Measurements from ENCODE around the gene TBC1D21.

- TF ChIP-seq RFX5 (IDR thresholded peaks at IDR 0.05; ENCODE audit: borderline replicate concordance, low read depth, low read length) (no peak), TEAD4 (IDR thresholded peaks at IDR 0.05; ENCODE audit: low read depth, low read length) (no peak), POLR2A (IDR thresholded peaks at IDR 0.05; ENCODE audit: control extremely low read depth in 1 of 2, low read depth in 2 of 2, low read length in 2 of 2) (no peak), KDM1A (IDR thresholded peaks at IDR 0.05; ENCODE audit: borderline replicate concordance, low read length) (no peak), POLR2AphosphoS5 (IDR thresholded peaks at IDR 0.05; ENCODE audit: low read depth, low read length) (no peak), SRF (IDR thresholded peaks at IDR 0.05; ENCODE audit: low read depth, low read length) (no peak), NRF1 (IDR thresholded peaks at IDR 0.05; ENCODE audit: low read depth, low read length) (no peak), EGR1 (IDR thresholded peaks at IDR 0.05; ENCODE audit: borderline replicate concordance, low read depth, low read length) (no peak)
- TF ChIP-seq, protein P1, sequence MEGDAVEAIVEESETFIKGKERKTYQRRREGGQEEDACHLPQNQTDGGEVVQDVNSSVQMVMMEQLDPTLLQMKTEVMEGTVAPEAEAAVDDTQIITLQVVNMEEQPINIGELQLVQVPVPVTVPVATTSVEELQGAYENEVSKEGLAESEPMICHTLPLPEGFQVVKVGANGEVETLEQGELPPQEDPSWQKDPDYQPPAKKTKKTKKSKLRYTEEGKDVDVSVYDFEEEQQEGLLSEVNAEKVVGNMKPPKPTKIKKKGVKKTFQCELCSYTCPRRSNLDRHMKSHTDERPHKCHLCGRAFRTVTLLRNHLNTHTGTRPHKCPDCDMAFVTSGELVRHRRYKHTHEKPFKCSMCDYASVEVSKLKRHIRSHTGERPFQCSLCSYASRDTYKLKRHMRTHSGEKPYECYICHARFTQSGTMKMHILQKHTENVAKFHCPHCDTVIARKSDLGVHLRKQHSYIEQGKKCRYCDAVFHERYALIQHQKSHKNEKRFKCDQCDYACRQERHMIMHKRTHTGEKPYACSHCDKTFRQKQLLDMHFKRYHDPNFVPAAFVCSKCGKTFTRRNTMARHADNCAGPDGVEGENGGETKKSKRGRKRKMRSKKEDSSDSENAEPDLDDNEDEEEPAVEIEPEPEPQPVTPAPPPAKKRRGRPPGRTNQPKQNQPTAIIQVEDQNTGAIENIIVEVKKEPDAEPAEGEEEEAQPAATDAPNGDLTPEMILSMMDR (IDR thresholded peaks at IDR 0.05; ENCODE audit: control extremely low read depth in 1 of 3, insufficient read depth in 1 of 3, low read depth in 1 of 3, low read length in 3 of 3): no peak
- TF ChIP-seq, protein P2, sequence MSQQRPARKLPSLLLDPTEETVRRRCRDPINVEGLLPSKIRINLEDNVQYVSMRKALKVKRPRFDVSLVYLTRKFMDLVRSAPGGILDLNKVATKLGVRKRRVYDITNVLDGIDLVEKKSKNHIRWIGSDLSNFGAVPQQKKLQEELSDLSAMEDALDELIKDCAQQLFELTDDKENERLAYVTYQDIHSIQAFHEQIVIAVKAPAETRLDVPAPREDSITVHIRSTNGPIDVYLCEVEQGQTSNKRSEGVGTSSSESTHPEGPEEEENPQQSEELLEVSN (IDR thresholded peaks at IDR 0.05): no peak
Measured at GRCh38 chr15:73934281-73934680, 60.9 kb downstream of the TBC1D21 start.

Measured in H1 (cell line).